Uterus (tissue), 4 donors: ENCODE measurements around the gene TSPAN9. TPM values are rescaled to one million over a fixed set of nuclear protein-coding genes. Genes with fewer than 3 reads are reported as not detected.

Experiments
- DNase-seq, 2 donors: peaks; one replicate each; pipeline ENCODE4 v3.0.0-alpha.2; 2019 to 2020
- H3K27ac ChIP-seq, 2 donors: fragments of 200-600 bp; sonication (generic); 1 replicate in 1 of 2; 2 replicates in 1 of 2; pipeline ENCODE4 v1.5.1; 2016 to 2018
- H3K27me3 ChIP-seq, 2 donors: fragments of 200-600 bp; sonication (generic); one replicate each; pipeline ENCODE4 v1.5.1; 2018 to 2019; ENCODE audit warnings: control low read depth in 1 of 2
- H3K36me3 ChIP-seq, 2 donors: fragments of 200-600 bp; sonication (generic); one replicate each; pipeline ENCODE4 v1.5.1; 2019; ENCODE audit warnings: control low read depth in 1 of 2
- H3K4me1 ChIP-seq, 2 donors: fragments of 200-600 bp; sonication (generic); one replicate each; pipeline ENCODE4 v1.5.1; 2018 to 2019; ENCODE audit warnings: control low read depth in 1 of 2
- H3K4me3 ChIP-seq, 2 donors: fragments of 200-600 bp; sonication (generic); 1 replicate in 1 of 2; 2 replicates in 1 of 2; pipeline ENCODE4 v1.5.1; 2018 to 2019; ENCODE audit warnings: mild to moderate bottlenecking in 1 of 2
- H3K9me3 ChIP-seq, 2 donors: fragments of 200-600 bp; sonication (generic); one replicate each; pipeline ENCODE4 v1.5.1; 2019; ENCODE audit warnings: control low read depth in 1 of 2
- CTCF ChIP-seq, 4 experiments: fragments of 200-600 bp in 2 of 4; fragments of 450-650 bp in 2 of 4; sonication (generic) in 2 of 4; IDR thresholded peaks; one replicate each; pipeline ENCODE4 v1.5.1; 2016 to 2019; ENCODE audit warnings: antibody characterized with exemption in 4 of 4, mild to moderate bottlenecking in 2 of 4, moderate library complexity in 1 of 4
- POLR2A ChIP-seq, 2 donors: fragments of 450-650 bp; IDR thresholded peaks; one replicate each; pipeline ENCODE4 v1.6.1; 2016; ENCODE audit warnings: antibody characterized with exemption in 2 of 2, mild to moderate bottlenecking in 1 of 2, moderate library complexity in 1 of 2
- intact Hi-C: fragments of 100-400 bp; cut with DNase I; formaldehyde crosslinking; loops from one replicate; pipeline ENCODE4 v1.15.1; 2023; ENCODE audit warnings: low total_unique reads
- total RNA-seq, 4 donors: library from RNA; depleted of rRNA in 3 of 4; stranded (reverse); fragments of >200 nt in 3 of 4; gene quantifications; one replicate each; pipeline versions ENCODE4 v1.1.0 to v1.2.4, GENCODE V29; 2014 to 2023
- donor health status: DM: yes; HTN: yes; CAD: no.

TSPAN9 gene
- total RNA-seq, 4 donors from 2014 or later, result 47.9 to 106 (median 65.1) TPM

- H3K36me3 ChIP-seq, result no peaks in the 10 kb centered on the region
- TF ChIP-seq CTCF (IDR thresholded peaks at IDR 0.05) (no peak), POLR2A (IDR thresholded peaks at IDR 0.05) (no peak)
- peak overlapping the region; percentile 78 to 86 for H3K27ac ChIP-seq
- H3K9me3 ChIP-seq, result no peaks in the 10 kb centered on the region
- intact Hi-C loops, result no loop called here
- H3K4me1 ChIP-seq, result peaks cover 15 to 41% of the 10 kb centered on the region in 2 donors
- no peak for DNase-seq
- H3K4me3 ChIP-seq, result no peak overlapping the region
- no peaks in the 10 kb centered on the region for H3K27me3 ChIP-seq
Measured at GRCh38 chr12:3105690-3106479, 28.7 kb downstream of the TSPAN9 start.

- Histone ChIP-seq H3K4me1 (peaks cover 15 to 38% of the 10 kb centered on the region in 2 donors), H3K9me3 (no peaks in the 10 kb centered on the region), H3K27ac (peak overlapping the region; percentile 78 to 81), H3K27me3 (no peaks in the 10 kb centered on the region), H3K4me3 (no peak overlapping the region), H3K36me3 (no peaks in the 10 kb centered on the region)
- intact Hi-C loops, result no loop called here
- no peak for DNase-seq
- TF ChIP-seq CTCF (IDR thresholded peaks at IDR 0.05), result no peak
Measured at GRCh38 chr12:3106579-3106978, 29.4 kb downstream of the TSPAN9 start.

GRCh38 chr12:3107071-3107583 lies 29.9 kb downstream of the TSPAN9 start:
- Histone ChIP-seq H3K4me1 (peaks cover 10 to 35% of the 10 kb centered on the region in 2 donors), H3K27me3 (no peaks in the 10 kb centered on the region), H3K9me3 (no peaks in the 10 kb centered on the region), H3K4me3 (no peak overlapping the region), H3K36me3 (no peaks in the 10 kb centered on the region), H3K27ac (peak overlapping the region; percentile 78 to 81)
- peak; percentile 80 to 81 for DNase-seq
- TF ChIP-seq POLR2A (IDR thresholded peaks at IDR 0.05), result no peak
- TF ChIP-seq CTCF (IDR thresholded peaks at IDR 0.05), result peak in 1 of 4 experiments; percentile 7
- intact Hi-C loops, result no loop called here

- Histone ChIP-seq H3K4me3 (no peak overlapping the region), H3K4me1 (peaks cover 9 to 35% of the 10 kb centered on the region in 2 donors), H3K27ac (peak overlapping the region; percentile 78 to 81), H3K36me3 (no peaks in the 10 kb centered on the region), H3K9me3 (no peaks in the 10 kb centered on the region), H3K27me3 (no peaks in the 10 kb centered on the region)
- intact Hi-C loops, result no loop called here
- no peak for TF ChIP-seq CTCF (IDR thresholded peaks at IDR 0.05)
- TF ChIP-seq POLR2A (IDR thresholded peaks at IDR 0.05), result no peak
- DNase-seq, result no peak
Measured at GRCh38 chr12:3107954-3108353, 30.8 kb downstream of the TSPAN9 start.

GRCh38 chr12:3110578-3110977 lies 33.4 kb downstream of the TSPAN9 start:
- Histone ChIP-seq H3K27ac (peak overlapping the region in 1 of 2 donors; percentile 2), H3K4me3 (no peak overlapping the region), H3K9me3 (no peaks in the 10 kb centered on the region), H3K4me1 (peaks cover 3 to 12% of the 10 kb centered on the region in 2 donors), H3K36me3 (no peaks in the 10 kb centered on the region), H3K27me3 (no peaks in the 10 kb centered on the region)
- intact Hi-C loops, result no loop called here
- TF ChIP-seq POLR2A (IDR thresholded peaks at IDR 0.05) (no peak), CTCF (IDR thresholded peaks at IDR 0.05) (no peak)
- DNase-seq, result no peak
